NOMO-1 treated with DMSO at 0.1 percent for 48 hours (cell line): ENCODE results near the gene MEGF6.

Source experiments
- DNase-seq: peaks from one replicate; lab custom pipeline; 2025; ENCODE audit not compliant: unreplicated experiment; lab: John Stamatoyannopoulos, UW

Gene MEGF6

GRCh38 chr1:3522112-3522511, 89.2 kb downstream of the MEGF6 start:
- DNase-seq: no peak

- DNase-seq: no peak
Observed at GRCh38 chr1:3521426-3521825, 89.9 kb downstream of the MEGF6 start.

- DNase-seq: no peak
Observed at GRCh38 chr1:3520419-3521378, 90.6 kb downstream of the MEGF6 start.

- DNase-seq: no peak
Observed at GRCh38 chr1:3519301-3519885, 91.9 kb downstream of the MEGF6 start.

GRCh38 chr1:3518756-3519155, 92.6 kb downstream of the MEGF6 start:
- no peak for DNase-seq

GRCh38 chr1:3518256-3518655, 93.1 kb downstream of the MEGF6 start:
- DNase-seq: no peak

GRCh38 chr1:3516911-3517675, 94.2 kb downstream of the MEGF6 start:
- no peak for DNase-seq

- DNase-seq: no peak
Observed at GRCh38 chr1:3516481-3516869, 94.8 kb downstream of the MEGF6 start.

GRCh38 chr1:3515774-3516480, 95.4 kb downstream of the MEGF6 start:
- DNase-seq: no peak

- DNase-seq: no peak
Observed at GRCh38 chr1:3515272-3515671, 96.0 kb downstream of the MEGF6 start.

- DNase-seq: no peak
Observed at GRCh38 chr1:3514404-3514803, 96.9 kb downstream of the MEGF6 start.

- no peak for DNase-seq
Observed at GRCh38 chr1:3511856-3512255, 99.5 kb downstream of the MEGF6 start.

GRCh38 chr1:3511306-3511705, 100.0 kb downstream of the MEGF6 start:
- DNase-seq: no peak

- DNase-seq: no peak
Observed at GRCh38 chr1:3510956-3511250, 100.4 kb downstream of the MEGF6 start.

- no peak for DNase-seq
Observed at GRCh38 chr1:3510136-3510955, 101.0 kb downstream of the MEGF6 start.

- DNase-seq: no peak
Observed at GRCh38 chr1:3509721-3510120, 101.6 kb downstream of the MEGF6 start.

- DNase-seq: no peak
Observed at GRCh38 chr1:3508757-3509415, 102.4 kb downstream of the MEGF6 start.

- no peak for DNase-seq
Observed at GRCh38 chr1:3507636-3508275, 103.6 kb downstream of the MEGF6 start.

GRCh38 chr1:3506943-3507342, 104.4 kb downstream of the MEGF6 start:
- DNase-seq: no peak
